DOHH2 (cell line): ENCODE data around the gene CST5.

Source experiments
- H3F3A ChIP-seq: fragments of 200-600 bp; sonication (generic), shearing (Covaris generic); 2 replicates; pipeline ENCODE4 v1.6.0; 2016; ENCODE audit warnings: antibody characterized with exemption, mild to moderate bottlenecking; ENCODE audit not compliant: control insufficient read depth, insufficient read depth
- H3K27ac ChIP-seq: fragments of 200-600 bp; sonication (generic); 2 replicates; pipeline ENCODE4 v1.5.1; 2014; ENCODE audit warnings: low read depth, mild to moderate bottlenecking, low read length, moderate library complexity
- H3K27me3 ChIP-seq: fragments of 200-600 bp; sonication (generic); 2 replicates; pipeline ENCODE4 v1.6.1; 2014; ENCODE audit warnings: mild to moderate bottlenecking, low read length, mixed read lengths; ENCODE audit not compliant: control insufficient read depth
- H3K36me3 ChIP-seq: fragments of 200-600 bp; sonication (generic); 2 replicates; pipeline ENCODE4 v1.6.1; 2014; ENCODE audit warnings: mild to moderate bottlenecking, low read length, moderate library complexity, mixed read lengths; ENCODE audit not compliant: control insufficient read depth
- H3K4me1 ChIP-seq: fragments of 200-600 bp; sonication (generic); 2 replicates; pipeline ENCODE4 v1.6.1; 2014; ENCODE audit warnings: mild to moderate bottlenecking, low read length, mixed read lengths; ENCODE audit not compliant: control insufficient read depth
- H3K4me2 ChIP-seq: fragments of 200-600 bp; sonication (generic); 2 replicates; pipeline ENCODE4 v1.6.0; 2014; ENCODE audit warnings: mild to moderate bottlenecking, low read length, moderate library complexity
- H3K4me3 ChIP-seq: fragments of 200-600 bp; sonication (generic); 2 replicates; pipeline ENCODE4 v1.5.1; 2014; ENCODE audit warnings: mild to moderate bottlenecking, low read length, mixed read lengths
- H3K79me2 ChIP-seq: fragments of 200-600 bp; sonication (generic); 2 replicates; pipeline ENCODE4 v1.6.1; 2014; ENCODE audit warnings: mild to moderate bottlenecking, low read length, mixed read lengths; ENCODE audit not compliant: control insufficient read depth
- H3K9me2 ChIP-seq: fragments of 200-600 bp; sonication (generic); replicated peaks from 2 replicates; pipeline ENCODE4 v1.6.1; 2014; ENCODE audit warnings: mild to moderate bottlenecking, low read length, mixed read lengths; ENCODE audit not compliant: control insufficient read depth
- H3K9me3 ChIP-seq: fragments of 200-600 bp; sonication (generic); 2 replicates; pipeline ENCODE4 v1.6.1; 2014; ENCODE audit warnings: antibody characterized with exemption, low read length, mixed read lengths; ENCODE audit not compliant: control insufficient read depth, insufficient read depth
- H4K20me1 ChIP-seq: fragments of 200-600 bp; sonication (generic); 2 replicates; pipeline ENCODE4 v1.6.0; 2014; ENCODE audit warnings: low read depth, mild to moderate bottlenecking, antibody characterized with exemption, low read length, moderate library complexity; ENCODE audit not compliant: control insufficient read depth, insufficient read depth
- EZH2phosphoT487 ChIP-seq: fragments of 200-600 bp; sonication (generic); IDR thresholded peaks from 2 replicates; pipeline ENCODE4 v1.6.1; 2017; ENCODE audit warnings: borderline replicate concordance, mild to moderate bottlenecking, antibody characterized with exemption, low read length, moderate library complexity, mixed read lengths
- TF ChIP-seq, protein P1 (sequence below): fragments of 200-600 bp; sonication (generic); IDR thresholded peaks from one replicate; pipeline ENCODE4 v1.5.1; 2014; ENCODE audit warnings: antibody characterized with exemption, mild to moderate bottlenecking, low read depth, low read length; ENCODE audit not compliant: poor library complexity, severe bottlenecking

CST5 gene

GRCh38 chr20:23875606-23876237, 3.8 kb downstream of the CST5 start:
- no peak overlapping the region for H3K4me2 ChIP-seq
- no peak overlapping the region for H3K4me3 ChIP-seq
- H3F3A ChIP-seq, result no peaks in the 10 kb centered on the region
- no peak overlapping the region for H3K27ac ChIP-seq
- no peaks in the 10 kb centered on the region for H3K9me2 ChIP-seq
- H3K79me2 ChIP-seq, result no peaks in the 10 kb centered on the region
- no peaks in the 10 kb centered on the region for H3K27me3 ChIP-seq
- H3K4me1 ChIP-seq, result peaks cover 6% of the 10 kb centered on the region
- no peaks in the 10 kb centered on the region for H3K9me3 ChIP-seq
- no peaks in the 10 kb centered on the region for H4K20me1 ChIP-seq
- no peaks in the 10 kb centered on the region for H3K36me3 ChIP-seq
- TF ChIP-seq EZH2phosphoT487, result no peak
- TF ChIP-seq, protein P1, sequence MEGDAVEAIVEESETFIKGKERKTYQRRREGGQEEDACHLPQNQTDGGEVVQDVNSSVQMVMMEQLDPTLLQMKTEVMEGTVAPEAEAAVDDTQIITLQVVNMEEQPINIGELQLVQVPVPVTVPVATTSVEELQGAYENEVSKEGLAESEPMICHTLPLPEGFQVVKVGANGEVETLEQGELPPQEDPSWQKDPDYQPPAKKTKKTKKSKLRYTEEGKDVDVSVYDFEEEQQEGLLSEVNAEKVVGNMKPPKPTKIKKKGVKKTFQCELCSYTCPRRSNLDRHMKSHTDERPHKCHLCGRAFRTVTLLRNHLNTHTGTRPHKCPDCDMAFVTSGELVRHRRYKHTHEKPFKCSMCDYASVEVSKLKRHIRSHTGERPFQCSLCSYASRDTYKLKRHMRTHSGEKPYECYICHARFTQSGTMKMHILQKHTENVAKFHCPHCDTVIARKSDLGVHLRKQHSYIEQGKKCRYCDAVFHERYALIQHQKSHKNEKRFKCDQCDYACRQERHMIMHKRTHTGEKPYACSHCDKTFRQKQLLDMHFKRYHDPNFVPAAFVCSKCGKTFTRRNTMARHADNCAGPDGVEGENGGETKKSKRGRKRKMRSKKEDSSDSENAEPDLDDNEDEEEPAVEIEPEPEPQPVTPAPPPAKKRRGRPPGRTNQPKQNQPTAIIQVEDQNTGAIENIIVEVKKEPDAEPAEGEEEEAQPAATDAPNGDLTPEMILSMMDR, result no peak

DNA sequence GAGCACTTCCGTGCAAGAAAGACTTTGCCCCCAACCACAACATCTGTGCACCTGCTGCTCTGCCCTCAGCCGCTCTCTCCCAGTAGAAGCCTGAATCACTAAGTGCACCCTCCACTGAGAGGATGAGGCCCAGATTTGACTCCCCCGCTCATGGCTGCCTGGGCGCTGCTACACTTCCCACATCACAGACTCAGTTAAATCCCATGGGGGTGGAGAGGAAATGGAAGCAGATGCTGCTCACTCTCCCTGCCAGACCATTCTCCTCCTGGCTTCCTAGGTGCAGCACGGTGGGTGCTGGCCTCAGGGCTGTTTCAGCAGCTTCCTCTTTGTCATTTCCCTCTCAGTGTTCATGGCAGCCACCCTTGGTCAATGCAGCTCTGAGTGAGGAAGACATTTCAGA, 4.8 kb downstream of the CST5 start:
- TF ChIP-seq, protein P1, result no peak
- TF ChIP-seq EZH2phosphoT487, result no peak
- H3K9me3 ChIP-seq, result no peaks in the 10 kb centered on the region
- no peaks in the 10 kb centered on the region for H3K36me3 ChIP-seq
- no peaks in the 10 kb centered on the region for H3K9me2 ChIP-seq
- H3K4me1 ChIP-seq, result peaks cover 6% of the 10 kb centered on the region
- no peak overlapping the region for H3K27ac ChIP-seq
- no peaks in the 10 kb centered on the region for H3K79me2 ChIP-seq
- no peaks in the 10 kb centered on the region for H4K20me1 ChIP-seq
- H3K27me3 ChIP-seq, result no peaks in the 10 kb centered on the region
- no peak overlapping the region for H3K4me2 ChIP-seq
- no peaks in the 10 kb centered on the region for H3F3A ChIP-seq
- H3K4me3 ChIP-seq, result no peak overlapping the region

DNA sequence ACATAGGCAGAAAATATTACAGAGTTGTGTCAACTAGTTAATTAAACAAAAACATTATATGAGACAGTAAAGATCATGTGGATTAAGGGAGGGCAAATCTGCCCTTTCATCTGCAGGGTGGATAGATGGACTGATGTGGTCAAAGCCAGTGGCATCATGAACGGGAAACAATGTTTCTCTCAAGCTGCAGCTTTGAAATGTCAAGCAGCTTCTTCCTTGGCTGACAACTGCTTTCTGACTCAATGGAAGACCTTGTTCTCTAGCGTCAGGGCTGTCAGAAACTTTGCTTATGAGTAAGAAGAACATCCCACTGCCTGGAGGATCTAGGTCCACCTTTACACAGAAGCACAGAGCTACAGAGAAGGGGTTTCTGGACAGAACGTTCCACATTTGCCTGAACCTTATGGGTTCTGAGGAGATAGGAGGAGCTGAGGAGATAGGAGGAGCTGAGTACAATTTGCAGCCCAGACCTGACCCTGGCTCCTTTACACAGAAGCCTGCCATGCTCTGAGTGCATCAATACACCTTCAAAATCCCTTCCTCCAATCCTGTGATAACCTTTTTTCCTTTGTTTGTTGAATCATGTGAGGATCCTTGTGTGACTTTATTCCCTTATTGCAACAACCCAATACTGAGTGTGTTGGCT, 6.1 kb downstream of the CST5 start:
- Histone ChIP-seq H3K36me3 (no peaks in the 10 kb centered on the region), H3K9me3 (no peaks in the 10 kb centered on the region), H3K27ac (no peak overlapping the region), H3K9me2 (no peaks in the 10 kb centered on the region), H3K4me1 (peaks cover 6% of the 10 kb centered on the region), H3F3A (no peaks in the 10 kb centered on the region), H3K4me3 (no peak overlapping the region), H3K79me2 (no peaks in the 10 kb centered on the region), H3K27me3 (no peaks in the 10 kb centered on the region), H4K20me1 (no peaks in the 10 kb centered on the region), H3K4me2 (no peak overlapping the region)
- no peak for TF ChIP-seq EZH2phosphoT487
- TF ChIP-seq, protein P1, result no peak
